Measurements from ENCODE around the gene CEBPA.
"Not testable (repeated sequence)": the region's sequence is repeated elsewhere in the genome, so short reads cannot be mapped to it uniquely, and the experiment has no call there.

- not testable (repeated sequence) for TF ChIP-seq CTCF (IDR thresholded peaks at IDR 0.05; ENCODE audit: low read depth, low read length, missing input control); RXRA (IDR thresholded peaks at IDR 0.05); TAF1 (conservative IDR thresholded peaks at IDR 0.05); RAD21 (IDR thresholded peaks at IDR 0.05); JUND (IDR thresholded peaks at IDR 0.05); MAX (IDR thresholded peaks at IDR 0.05)
- TF ChIP-seq, protein P1, sequence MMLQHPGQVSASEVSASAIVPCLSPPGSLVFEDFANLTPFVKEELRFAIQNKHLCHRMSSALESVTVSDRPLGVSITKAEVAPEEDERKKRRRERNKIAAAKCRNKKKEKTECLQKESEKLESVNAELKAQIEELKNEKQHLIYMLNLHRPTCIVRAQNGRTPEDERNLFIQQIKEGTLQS (IDR thresholded peaks at IDR 0.05) = not testable (repeated sequence)
- TF ChIP-seq, protein P2, sequence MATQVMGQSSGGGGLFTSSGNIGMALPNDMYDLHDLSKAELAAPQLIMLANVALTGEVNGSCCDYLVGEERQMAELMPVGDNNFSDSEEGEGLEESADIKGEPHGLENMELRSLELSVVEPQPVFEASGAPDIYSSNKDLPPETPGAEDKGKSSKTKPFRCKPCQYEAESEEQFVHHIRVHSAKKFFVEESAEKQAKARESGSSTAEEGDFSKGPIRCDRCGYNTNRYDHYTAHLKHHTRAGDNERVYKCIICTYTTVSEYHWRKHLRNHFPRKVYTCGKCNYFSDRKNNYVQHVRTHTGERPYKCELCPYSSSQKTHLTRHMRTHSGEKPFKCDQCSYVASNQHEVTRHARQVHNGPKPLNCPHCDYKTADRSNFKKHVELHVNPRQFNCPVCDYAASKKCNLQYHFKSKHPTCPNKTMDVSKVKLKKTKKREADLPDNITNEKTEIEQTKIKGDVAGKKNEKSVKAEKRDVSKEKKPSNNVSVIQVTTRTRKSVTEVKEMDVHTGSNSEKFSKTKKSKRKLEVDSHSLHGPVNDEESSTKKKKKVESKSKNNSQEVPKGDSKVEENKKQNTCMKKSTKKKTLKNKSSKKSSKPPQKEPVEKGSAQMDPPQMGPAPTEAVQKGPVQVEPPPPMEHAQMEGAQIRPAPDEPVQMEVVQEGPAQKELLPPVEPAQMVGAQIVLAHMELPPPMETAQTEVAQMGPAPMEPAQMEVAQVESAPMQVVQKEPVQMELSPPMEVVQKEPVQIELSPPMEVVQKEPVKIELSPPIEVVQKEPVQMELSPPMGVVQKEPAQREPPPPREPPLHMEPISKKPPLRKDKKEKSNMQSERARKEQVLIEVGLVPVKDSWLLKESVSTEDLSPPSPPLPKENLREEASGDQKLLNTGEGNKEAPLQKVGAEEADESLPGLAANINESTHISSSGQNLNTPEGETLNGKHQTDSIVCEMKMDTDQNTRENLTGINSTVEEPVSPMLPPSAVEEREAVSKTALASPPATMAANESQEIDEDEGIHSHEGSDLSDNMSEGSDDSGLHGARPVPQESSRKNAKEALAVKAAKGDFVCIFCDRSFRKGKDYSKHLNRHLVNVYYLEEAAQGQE (IDR thresholded peaks at IDR 0.05) = not testable (repeated sequence)
These were observed 10.5 kb upstream of the CEBPA start for GRCh38 chr19:33312808-33313207.

Measured in liver (tissue), 3 donors.